IMR-90 (cell line): Measurements from ENCODE around the gene RAPH1. TPM values are rescaled to one million over a fixed set of nuclear protein-coding genes. Genes with fewer than 3 reads are reported as not detected.

Source experiments
- ATAC-seq: fragments of 200-7000 bp; cut with Tn5 transposase; 2 replicates; pipeline ENCODE4 v1.9.1; 2020; ENCODE audit warnings: low read depth, mild to moderate bottlenecking, moderate library complexity
- BruUV-seq: library from RNA; stranded (reverse); fragments of 400-500 nt; replicated peaks from 2 replicates; lab custom pipeline; 2021; lab: Mats Ljungman, UMichigan
- CTCF ChIA-PET: fragments of 300-600 bp; formaldehyde crosslinking; extraction: SDS; loops from one replicate; lab custom pipeline; 2021; ENCODE audit warnings: antibody characterized with exemption; lab: Yijun Ruan, JAX
- POLR2A ChIA-PET: fragments of 300-600 bp; sonication (Branson Sonifier 250); formaldehyde crosslinking; loops from one replicate; lab custom pipeline; 2022; ENCODE audit warnings: antibody characterized with exemption; ENCODE audit not compliant: unreplicated experiment; lab: Charles Lee
- DNase-seq: peaks from one replicate; pipeline ENCODE4 v3.0.0; 2013
- H2AFZ ChIP-seq: replicated peaks from 2 replicates; pipeline ENCODE3; 2013; ENCODE audit warnings: low read length, mild to moderate bottlenecking; ENCODE audit not compliant: poor library complexity
- H2AK5ac ChIP-seq: 2 replicates; pipeline ENCODE4 v1.6.1; 2013; ENCODE audit warnings: low read depth, low read length, inconsistent platforms
- H2AK9ac ChIP-seq: replicated peaks from 2 replicates; pipeline ENCODE3; 2013; ENCODE audit warnings: mild to moderate bottlenecking, low read depth, low read length, moderate library complexity; ENCODE audit not compliant: poor library complexity
- H2BK120ac ChIP-seq: 2 replicates; pipeline ENCODE4 v1.6.1; 2013; ENCODE audit warnings: low read depth, low read length, inconsistent platforms
- H2BK15ac ChIP-seq: 3 replicates; pipeline ENCODE4 v1.6.1; 2013; ENCODE audit warnings: low read depth, low read length, inconsistent platforms
- H2BK20ac ChIP-seq: 2 replicates; pipeline ENCODE4 v1.6.1; 2013; ENCODE audit warnings: low read depth, mild to moderate bottlenecking, inconsistent platforms, low read length, moderate library complexity
- H2BK5ac ChIP-seq: 2 replicates; pipeline ENCODE4 v1.6.1; 2013; ENCODE audit warnings: mild to moderate bottlenecking, low read depth, low read length, inconsistent platforms; ENCODE audit not compliant: poor library complexity, severe bottlenecking
- H3K14ac ChIP-seq: replicated peaks from 2 replicates; pipeline ENCODE4 v1.6.1; 2013; ENCODE audit warnings: low read depth, low read length, inconsistent platforms
- H3K18ac ChIP-seq: 2 replicates; pipeline ENCODE4 v1.6.1; 2013; ENCODE audit warnings: low read depth, low read length, control low read depth
- H3K23ac ChIP-seq: 2 replicates; pipeline ENCODE4 v1.6.1; 2013; ENCODE audit warnings: low read depth, low read length, inconsistent platforms
- H3K27ac ChIP-seq: 2 replicates; pipeline ENCODE4 v1.5.1; 2013; ENCODE audit warnings: mild to moderate bottlenecking, control low read depth, low read length; ENCODE audit not compliant: insufficient read depth
- H3K27me3 ChIP-seq: 2 replicates; pipeline ENCODE4 v1.6.1; 2013; ENCODE audit warnings: low read length; ENCODE audit not compliant: control insufficient read depth, insufficient read depth
- H3K36me3 ChIP-seq: 2 replicates; pipeline ENCODE4 v1.6.1; 2013; ENCODE audit warnings: low read length, mixed read lengths; ENCODE audit not compliant: control insufficient read depth, insufficient read depth
- H3K4ac ChIP-seq: 2 replicates; pipeline ENCODE4 v1.6.1; 2013; ENCODE audit warnings: low read depth, low read length, inconsistent platforms
- H3K4me1 ChIP-seq: 2 replicates; pipeline ENCODE4 v1.6.1; 2013; ENCODE audit warnings: low read length, mixed read lengths; ENCODE audit not compliant: control insufficient read depth, insufficient read depth
- H3K4me2 ChIP-seq: 2 replicates; pipeline ENCODE4 v1.6.1; 2013; ENCODE audit warnings: low read depth, mild to moderate bottlenecking, control low read depth, low read length, moderate library complexity
- H3K4me3 ChIP-seq: 2 replicates; pipeline ENCODE4 v1.5.1; 2013; ENCODE audit warnings: low read depth, mild to moderate bottlenecking, control low read depth, low read length, moderate library complexity; ENCODE audit not compliant: insufficient read depth
- H3K56ac ChIP-seq: 2 replicates; pipeline ENCODE4 v1.6.1; 2013; ENCODE audit warnings: low read length, inconsistent platforms; ENCODE audit not compliant: insufficient read depth; ENCODE audit errors: extremely low read depth
- H3K79me1 ChIP-seq, 2 experiments: 2 replicates each; pipeline ENCODE4 v1.6.1; 2013; ENCODE audit warnings: low read length in 2 of 2, inconsistent platforms in 1 of 2, low read depth in 1 of 2
- H3K9ac ChIP-seq: 2 replicates; pipeline ENCODE4 v1.6.1; 2013; ENCODE audit warnings: low read depth, low read length, control low read depth
- H3K9me1 ChIP-seq: 2 replicates; pipeline ENCODE4 v1.6.1; 2013; ENCODE audit warnings: low read length, inconsistent platforms; ENCODE audit not compliant: insufficient read depth
- H3K9me3 ChIP-seq: 2 replicates; pipeline ENCODE4 v1.6.1; 2013; ENCODE audit warnings: low read length; ENCODE audit not compliant: control insufficient read depth, insufficient read depth
- H4K20me1 ChIP-seq: 2 replicates; pipeline ENCODE4 v1.6.1; 2013; ENCODE audit warnings: low read length, inconsistent platforms; ENCODE audit not compliant: insufficient read depth
- H4K5ac ChIP-seq: 2 replicates; pipeline ENCODE4 v1.6.1; 2013; ENCODE audit warnings: mild to moderate bottlenecking, low read depth, low read length, control low read depth
- H4K8ac ChIP-seq, 2 experiments: 2 replicates each; pipeline ENCODE4 v1.6.1; 2013; ENCODE audit warnings: low read depth in 2 of 2, low read length in 2 of 2, control low read depth in 1 of 2, inconsistent platforms in 1 of 2
- H4K91ac ChIP-seq: 2 replicates; pipeline ENCODE4 v1.6.1; 2013; ENCODE audit warnings: low read depth, low read length, inconsistent platforms; ENCODE audit not compliant: insufficient read depth
- RAD21 ChIP-seq: IDR thresholded peaks from 2 replicates; pipeline ENCODE4 v1.6.1; 2012; ENCODE audit warnings: low read length, improper control_type of control experiment
- WGBS, 2 experiments: methylation state at CpG; one replicate each; pipeline versions ENCODE4 v1.1.5 to v1.1.7; 2013; ENCODE audit warnings: missing lambda C conversion rate in 2 of 2; ENCODE audit not compliant: insufficient read length in 1 of 2; ENCODE audit errors: extremely low coverage in 2 of 2; 5-methylcytosine and 5-hydroxymethylcytosine counted together
- dilution Hi-C: fragments of 300-500 bp; cut with HindIII; formaldehyde crosslinking; loops from one replicate; pipeline ENCODE4 v1.14.3; 2018; ENCODE audit warnings: low sequenced_read_pairs; ENCODE audit not compliant: unreplicated experiment
- in situ Hi-C: fragments of 300-500 bp; cut with MboI; formaldehyde crosslinking; loops from 3 replicates; pipeline ENCODE4 v1.14.3; 2019; ENCODE audit warnings: low sequenced_read_pairs, inconsistent platforms, mixed read lengths
- intact Hi-C: fragments of 100-400 bp; cut with micrococcal nuclease; formaldehyde crosslinking; loops from 2 replicates; pipeline ENCODE4 v1.10.0; 2022
- polyA plus RNA-seq, 3 experiments: library from polyadenylated mRNA; depleted of rRNA; stranded (reverse); fragments of >200 nt; gene quantifications; 2 replicates each; pipeline ENCODE4 v1.2.3, GENCODE V29; 2012; ENCODE audit warnings: low replicate concordance in 1 of 3
- total RNA-seq: library from RNA; depleted of rRNA; stranded (reverse); fragments of >200 nt; gene quantifications from 2 replicates; pipeline ENCODE4 v1.2.3, GENCODE V29; 2012

Gene RAPH1
- total and polyA plus RNA-seq, 2 of the 4 experiments (the other 2 are of a cell fraction), result 7.5 to 15.1 TPM

DNA sequence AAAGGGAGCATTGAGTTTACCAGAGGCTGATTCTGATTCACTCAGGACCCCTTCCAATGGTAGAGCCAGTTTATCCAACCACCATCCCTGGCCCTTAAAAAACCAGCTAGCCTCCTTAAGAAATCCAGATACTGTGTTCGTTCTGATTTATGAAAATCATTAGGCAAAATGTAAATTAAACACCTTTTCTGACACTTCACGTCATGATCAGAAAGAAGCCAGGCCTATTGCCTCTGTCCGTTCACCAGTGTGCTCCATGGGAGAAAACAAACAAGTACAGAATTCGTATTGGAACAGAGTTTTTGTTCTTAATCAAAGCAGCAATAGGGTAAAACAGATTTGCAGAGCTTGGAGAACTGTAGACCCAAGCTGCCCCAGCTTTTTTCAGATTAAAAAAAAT lies 31.1 kb upstream of the RAPH1 start:
- no peak overlapping the region for H3K23ac ChIP-seq
- dilution Hi-C loops (no loop called here), in situ Hi-C loops (no loop called here), intact Hi-C loops (no loop called here)
- no peaks in the 10 kb centered on the region for H3K9me3 ChIP-seq
- no peak overlapping the region for H2AK9ac ChIP-seq
- H3K4me1 ChIP-seq, result peaks cover 5% of the 10 kb centered on the region
- no TSS peak for BruUV-seq
- H2AK5ac ChIP-seq, result no peak overlapping the region
- no peaks in the 10 kb centered on the region for H3K36me3 ChIP-seq
- H3K4me3 ChIP-seq, result no peak overlapping the region
- no peak overlapping the region for H3K4me2 ChIP-seq
- no peak overlapping the region for H2BK120ac ChIP-seq
- H3K9me1 ChIP-seq, result no peaks in the 10 kb centered on the region
- no peak overlapping the region for H3K4ac ChIP-seq
- H3K9ac ChIP-seq, result no peak overlapping the region
- no peak overlapping the region for H3K27ac ChIP-seq
- H2BK5ac ChIP-seq, result no peak overlapping the region
- H4K20me1 ChIP-seq, result no peaks in the 10 kb centered on the region
- no peak overlapping the region for H2BK20ac ChIP-seq
- H2AFZ ChIP-seq, result no peak overlapping the region
- WGBS, 2 experiments, result 80% methylated on average over 1 of the region's 4 CpGs; no CpG with 5 or more reads in 1 of the 2 experiments
- CTCF ChIA-PET, result no interaction called here
- DNase-seq, result no peak
- H3K14ac ChIP-seq, result no peak overlapping the region
- no peak overlapping the region for H2BK15ac ChIP-seq
- no peaks in the 10 kb centered on the region for H3K27me3 ChIP-seq
- H3K18ac ChIP-seq, result no peak overlapping the region
- H4K91ac ChIP-seq, result no peak overlapping the region
- POLR2A ChIA-PET, result interaction anchor here (0.6 kb wide), 1 partner anchor 13 kb away, joined by 3 read pairs; no protein-coding TSS in a partner anchor
- TF ChIP-seq RAD21, result no peak
- H4K5ac ChIP-seq, result no peak overlapping the region
- H3K56ac ChIP-seq, result no peak overlapping the region
- no peaks in the 10 kb centered on the region for H3K79me1 ChIP-seq
- H4K8ac ChIP-seq, result no peak overlapping the region
- no peak for ATAC-seq
